Activated CD8-positive, alpha-beta memory T cell treated with anti-CD3 and anti-CD28 coated beads, Interleukin-2, amount 50 U/mL, for 24 hours (primary cell): ENCODE measurements around the gene GALNT18.

Experiments used
- DNase-seq: peaks from one replicate; pipeline ENCODE4 v3.0.0-alpha.2; 2020; ENCODE audit errors: extremely low read depth

GALNT18 gene

DNA sequence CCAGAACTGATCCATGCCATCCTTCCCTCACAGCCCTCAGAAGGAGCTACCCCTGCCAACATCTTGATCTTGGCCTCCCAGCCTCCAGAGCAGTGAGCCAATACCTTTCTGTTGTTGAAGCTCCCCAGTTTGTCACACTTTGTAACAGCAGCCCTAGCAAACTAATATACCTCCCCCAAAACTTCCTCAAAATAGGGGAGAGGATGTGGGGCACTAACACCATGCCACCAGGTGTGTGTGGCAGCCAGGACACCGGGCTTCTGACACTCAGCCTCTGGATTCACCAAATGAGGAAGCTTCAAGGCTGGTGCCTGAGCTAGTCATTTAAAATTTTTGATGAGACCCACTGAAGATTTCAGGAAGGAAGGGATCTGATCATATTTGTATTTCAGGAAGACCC is 353.7 kb downstream of the GALNT18 start:
- no peak for DNase-seq

DNA sequence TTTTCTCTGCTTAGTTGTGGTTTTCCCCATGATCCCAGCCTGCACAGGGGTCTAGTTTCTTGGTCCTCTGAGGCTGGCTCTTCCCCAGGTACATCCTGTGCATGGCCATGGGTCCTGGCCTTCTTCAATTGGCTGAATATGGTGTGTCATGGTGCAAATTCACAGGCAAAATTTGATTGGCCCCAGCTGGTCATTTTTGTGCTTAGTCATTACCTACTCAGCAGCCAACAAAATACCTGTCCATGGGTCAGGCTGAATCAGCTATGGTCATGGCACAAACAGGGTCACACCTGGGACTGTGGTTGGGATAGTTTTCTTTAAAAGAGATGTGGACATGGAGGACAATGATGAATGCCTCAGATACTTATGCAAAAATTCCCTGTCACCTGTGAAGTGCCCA is 354.5 kb downstream of the GALNT18 start:
- no peak for DNase-seq

DNA sequence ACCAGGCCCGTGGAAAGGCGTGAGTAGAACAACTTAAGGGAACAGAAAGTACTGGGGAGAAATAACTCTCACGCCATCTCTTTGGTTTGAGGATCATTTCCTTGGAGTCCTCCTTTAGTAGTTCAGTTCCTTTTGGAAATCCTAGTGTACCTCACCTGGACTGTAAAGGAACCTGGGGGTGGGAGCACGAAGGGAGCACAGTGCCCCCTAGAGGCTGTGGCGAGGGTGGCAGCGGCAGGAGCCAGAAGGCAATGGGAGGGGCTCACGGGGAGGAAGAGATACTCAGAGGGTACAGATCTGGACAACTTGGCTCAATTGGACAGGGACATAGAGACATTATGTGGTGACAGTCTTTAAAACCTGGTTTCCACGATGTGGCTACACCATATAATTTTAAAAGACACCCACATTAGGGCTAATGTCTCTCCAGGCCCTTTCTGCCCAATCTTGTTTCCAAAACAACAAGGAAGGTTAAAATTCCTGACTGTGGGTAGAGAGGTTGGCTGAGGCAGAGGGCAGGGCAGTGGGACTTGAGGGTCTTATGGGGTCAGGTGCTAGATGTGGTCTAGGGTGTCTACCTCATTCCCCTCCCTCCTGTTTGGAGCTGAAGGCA is 355.7 kb downstream of the GALNT18 start:
- no peak for DNase-seq

DNA sequence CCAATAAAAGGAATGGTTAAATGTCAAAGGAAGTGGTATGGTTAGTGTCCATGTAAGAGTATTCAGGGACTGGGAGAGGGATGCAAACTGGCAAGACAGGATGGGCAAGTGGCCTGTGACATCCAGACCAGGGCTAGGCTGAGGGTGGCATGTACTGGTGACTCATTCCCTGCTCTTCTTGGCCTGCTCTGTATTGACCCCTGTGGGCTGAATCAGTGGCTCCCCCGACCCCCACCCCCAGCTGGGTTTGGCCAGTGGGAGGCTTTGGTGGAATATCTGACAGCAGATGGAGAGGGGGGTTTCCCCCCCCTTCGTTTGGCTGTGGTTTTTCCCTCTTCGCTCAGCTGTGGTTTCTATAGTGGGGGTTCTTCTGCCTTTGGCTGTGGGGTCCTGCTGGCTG is 356.5 kb downstream of the GALNT18 start:
- DNase-seq = no peak

DNA sequence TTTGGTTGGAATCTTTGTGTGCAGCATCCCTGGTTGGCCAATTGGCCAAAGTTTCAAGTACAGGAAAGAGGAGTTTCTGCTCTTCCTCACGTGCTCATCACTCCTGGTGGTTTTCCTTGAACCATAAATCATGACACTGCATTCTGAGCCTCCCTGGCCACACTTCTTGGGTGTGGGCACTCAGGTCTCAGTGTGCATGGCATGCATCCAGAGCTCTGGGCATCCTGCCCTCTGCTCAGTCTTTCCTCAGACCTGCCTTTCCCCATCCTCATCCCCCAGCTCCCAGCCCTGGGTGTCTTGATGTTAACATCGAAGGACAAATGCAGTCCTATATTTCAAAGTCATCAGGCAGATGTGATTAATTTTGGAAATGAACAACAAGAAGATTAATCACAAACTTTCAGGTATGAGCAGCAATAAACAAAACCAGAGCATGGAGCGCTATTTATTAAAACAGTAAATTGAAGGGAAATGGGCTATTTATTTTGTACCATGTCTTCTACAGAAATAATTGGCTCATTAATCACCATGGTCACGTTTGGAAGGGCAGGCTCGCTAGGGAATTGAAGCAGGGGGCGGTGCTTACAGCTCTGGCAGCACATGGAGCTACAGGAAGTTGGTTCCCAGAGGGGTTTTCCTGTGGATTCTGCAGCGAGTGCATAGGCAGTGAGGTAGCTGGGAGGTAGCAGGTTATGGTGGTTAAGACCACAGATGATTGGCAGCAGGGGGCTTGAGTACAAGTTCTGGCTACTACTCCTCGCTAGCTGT is 358.4 kb downstream of the GALNT18 start:
- no peak for DNase-seq

DNA sequence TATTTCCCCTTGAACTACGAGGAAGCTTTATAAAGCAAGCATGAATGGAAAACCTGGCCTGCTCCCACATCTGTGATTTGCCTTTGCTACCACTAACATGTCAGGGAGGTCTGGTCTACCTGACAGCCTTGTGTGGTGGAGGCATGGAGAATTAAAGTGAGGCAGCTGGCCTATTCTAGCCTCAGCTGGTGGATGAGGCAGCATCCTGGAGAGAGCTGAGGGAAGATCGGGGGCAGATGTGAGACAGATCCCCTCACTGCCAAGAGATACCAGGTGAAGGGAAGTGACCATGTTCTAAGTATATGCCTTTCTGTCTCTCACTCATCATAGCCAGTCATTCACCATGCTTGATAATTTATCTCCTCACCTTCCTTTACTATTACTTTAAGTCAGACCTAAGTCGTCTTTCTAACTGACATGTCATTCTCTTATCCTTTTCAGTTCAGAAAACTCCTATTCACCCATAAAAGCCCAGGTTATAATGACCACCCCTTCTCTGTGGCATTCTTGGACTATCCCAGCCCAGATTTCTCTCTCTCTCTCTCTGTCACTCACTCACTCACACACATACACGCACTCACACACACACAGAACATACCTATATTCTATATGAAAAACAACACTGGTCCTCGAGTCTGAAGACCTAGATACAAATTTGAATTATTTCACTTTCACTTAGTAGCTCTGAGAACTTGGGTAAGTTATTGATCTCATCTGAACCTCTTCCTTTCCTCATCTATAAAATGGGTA is 359.5 kb downstream of the GALNT18 start:
- no peak for DNase-seq

DNA sequence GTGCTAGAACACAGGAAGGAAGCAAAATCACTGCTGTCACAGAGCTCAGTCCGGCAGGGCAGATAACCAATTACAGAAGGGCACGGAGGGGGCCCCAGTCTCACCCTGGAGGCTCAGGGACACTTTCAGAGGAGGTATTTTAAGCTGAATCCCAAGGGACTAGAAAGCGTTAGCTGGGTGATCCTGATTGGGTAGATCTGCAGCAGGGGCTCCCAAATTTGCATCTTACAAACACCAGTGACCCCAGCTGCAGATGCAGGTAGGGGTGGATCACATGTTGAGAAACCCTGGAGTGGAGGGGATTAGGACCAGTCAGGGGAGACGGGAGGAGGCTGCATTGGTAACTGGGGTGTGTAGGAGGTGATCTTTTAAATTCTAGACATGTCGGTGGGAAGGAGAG is 360.2 kb downstream of the GALNT18 start:
- DNase-seq = no peak

DNA sequence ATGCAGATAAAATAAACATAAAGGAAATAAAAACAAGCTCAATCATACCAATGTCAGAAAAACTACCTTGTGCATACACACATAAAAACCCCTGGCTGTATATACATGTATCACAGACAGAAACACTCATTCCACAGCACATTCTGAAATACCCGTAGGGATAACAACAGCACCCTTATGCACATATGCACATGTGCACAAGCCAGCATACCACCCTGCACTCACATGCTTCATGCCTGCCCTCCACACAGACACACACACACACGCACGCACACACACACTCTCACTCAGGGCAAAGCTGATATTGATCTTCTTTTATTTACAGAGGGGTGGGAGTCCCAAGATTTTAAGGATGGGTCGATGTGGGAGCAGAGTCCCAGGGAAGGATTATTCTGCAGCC is 360.9 kb downstream of the GALNT18 start:
- DNase-seq = no peak

DNA sequence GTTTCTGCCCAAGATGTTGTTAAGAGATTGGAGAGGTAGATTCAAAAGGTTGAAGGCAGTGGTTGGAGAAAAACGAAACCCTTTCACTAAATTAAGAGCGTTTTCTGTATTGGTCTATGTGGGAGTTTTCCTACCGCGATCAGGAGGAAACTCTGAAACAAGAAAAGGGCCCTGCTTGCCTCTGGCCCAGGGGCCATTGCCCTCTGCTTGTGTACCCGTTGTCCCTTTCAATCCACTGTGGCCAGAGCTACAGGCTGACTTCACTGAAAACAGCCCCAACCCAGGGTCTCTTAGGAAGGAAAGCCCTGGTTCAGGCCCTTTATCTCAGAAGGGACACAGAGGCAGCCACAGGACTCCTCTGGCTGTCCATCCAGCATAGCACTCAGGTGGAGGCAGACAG is 367.8 kb downstream of the GALNT18 start:
- DNase-seq = no peak

DNA sequence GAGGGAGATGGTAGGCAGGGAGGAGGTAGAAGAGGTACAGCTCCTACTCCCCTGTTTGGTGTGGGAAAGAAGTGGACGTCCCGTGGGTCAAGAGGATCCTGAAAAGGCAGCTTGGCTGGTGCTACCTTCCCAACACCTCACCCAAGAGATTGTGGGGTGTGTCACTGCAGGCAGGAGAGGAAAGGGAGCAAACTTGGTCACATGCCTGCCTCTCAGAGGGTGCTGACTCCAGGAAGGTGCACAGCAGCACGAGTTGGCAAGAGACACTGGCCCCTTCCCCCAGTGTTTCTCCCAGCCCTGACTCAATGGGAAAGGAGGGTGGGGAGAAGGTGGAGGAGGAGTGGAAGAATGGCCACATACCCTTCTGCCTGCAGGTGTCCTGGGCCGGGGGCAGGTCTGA is 368.3 kb downstream of the GALNT18 start:
- DNase-seq = no peak

DNA sequence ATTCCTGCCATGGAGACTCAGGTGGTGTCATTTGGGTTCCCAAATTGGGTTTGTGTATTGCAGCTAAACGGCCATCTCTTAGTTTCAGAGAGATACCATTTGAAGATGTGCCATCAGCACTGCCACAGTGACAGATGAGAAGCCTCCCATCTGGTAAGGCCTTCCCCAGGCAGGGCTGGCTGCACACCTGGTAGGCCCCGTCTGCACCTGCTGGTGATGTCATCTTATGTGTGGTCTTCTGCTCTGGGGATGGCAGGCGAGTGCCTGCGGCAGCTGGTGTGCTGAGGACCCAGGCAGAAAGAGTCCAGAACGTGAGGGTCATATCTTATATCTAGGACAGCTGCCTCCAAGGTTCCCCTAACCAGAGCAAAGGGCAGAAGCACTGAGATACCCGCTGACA is 369.4 kb downstream of the GALNT18 start:
- DNase-seq = no peak

DNA sequence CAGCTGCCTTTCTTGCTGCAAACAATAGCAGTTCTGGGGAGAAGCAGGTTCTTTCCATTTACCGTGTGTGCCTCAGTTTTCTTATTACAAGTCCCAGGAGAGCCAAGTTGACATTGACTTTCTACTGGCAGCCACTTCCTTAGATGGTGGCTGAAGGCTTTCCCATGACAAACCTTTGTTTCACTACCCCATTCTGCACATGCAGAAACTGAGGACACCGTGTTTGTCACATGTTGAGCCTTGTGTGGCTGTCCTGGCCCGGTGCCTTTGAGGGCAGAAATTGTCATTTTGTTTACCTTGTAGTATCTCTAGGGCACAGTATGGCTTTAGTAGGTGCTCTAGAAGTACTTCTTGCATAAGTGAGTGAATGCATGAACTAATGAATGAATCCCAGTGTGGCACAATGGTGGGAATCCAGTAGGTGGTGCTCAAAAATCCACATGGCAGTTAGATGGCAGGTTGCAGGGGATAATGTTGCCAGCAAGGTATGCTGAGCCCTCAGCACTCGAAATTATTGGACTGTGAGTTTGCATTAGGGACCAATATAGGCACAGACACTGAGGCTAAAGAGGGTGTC is 370.3 kb downstream of the GALNT18 start:
- no peak for DNase-seq

DNA sequence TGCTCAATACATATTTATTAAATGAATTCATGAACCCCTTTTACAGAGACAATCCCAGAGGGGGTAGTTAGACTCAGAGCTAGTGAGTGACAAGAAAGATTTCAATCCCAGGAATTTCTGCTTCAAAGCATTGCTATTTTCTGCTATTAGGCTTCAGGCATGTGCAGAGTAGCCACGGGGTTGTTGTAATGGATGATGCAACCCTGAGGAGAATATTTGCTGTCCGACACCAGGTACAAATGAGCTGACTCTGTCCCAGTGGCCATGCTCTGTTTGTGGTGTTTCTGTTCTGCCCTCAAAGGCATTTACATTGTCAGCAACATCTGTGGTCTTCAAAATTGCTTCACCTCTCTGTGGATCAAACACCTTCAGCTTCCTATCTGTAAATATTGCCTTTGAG is 371.3 kb downstream of the GALNT18 start:
- DNase-seq = no peak

DNA sequence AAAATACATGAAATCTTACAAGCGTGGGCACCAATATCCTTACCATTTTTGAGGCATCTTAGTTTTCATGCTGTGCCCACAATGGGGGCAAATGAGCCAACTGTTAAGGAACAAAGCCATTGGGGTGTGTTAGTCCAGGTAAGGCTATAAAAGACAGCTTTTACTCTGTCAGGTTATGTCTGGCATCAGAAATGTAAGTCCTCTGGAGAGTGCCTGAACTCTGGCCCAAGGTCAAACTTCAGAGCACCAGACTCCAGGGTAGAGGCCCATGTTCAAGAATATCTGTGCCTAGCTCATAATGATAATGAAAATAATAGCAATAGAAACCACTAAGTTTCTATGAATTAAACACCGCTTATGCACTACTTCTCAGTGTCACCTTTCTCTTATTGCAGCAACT is 374.2 kb downstream of the GALNT18 start:
- DNase-seq = no peak

DNA sequence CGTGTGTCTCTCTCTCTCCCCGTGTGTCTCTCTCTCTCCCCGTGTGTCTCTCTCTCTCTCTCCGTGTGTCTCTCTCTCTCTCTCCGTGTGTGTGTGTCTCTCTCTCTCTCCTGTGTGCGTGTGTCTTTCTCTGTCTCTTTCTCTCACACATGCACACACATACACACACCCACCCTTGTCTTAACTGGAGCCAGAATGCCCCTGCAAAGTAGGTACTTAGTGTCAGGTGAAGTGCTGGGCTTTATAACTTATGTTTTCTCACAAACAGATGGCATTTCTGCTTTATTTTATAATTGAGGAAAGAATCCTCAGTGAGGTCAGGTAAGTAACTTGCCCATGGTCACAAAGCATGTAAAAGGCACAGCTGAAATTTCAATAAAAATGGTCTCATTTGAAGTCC is 374.7 kb downstream of the GALNT18 start:
- DNase-seq = no peak

DNA sequence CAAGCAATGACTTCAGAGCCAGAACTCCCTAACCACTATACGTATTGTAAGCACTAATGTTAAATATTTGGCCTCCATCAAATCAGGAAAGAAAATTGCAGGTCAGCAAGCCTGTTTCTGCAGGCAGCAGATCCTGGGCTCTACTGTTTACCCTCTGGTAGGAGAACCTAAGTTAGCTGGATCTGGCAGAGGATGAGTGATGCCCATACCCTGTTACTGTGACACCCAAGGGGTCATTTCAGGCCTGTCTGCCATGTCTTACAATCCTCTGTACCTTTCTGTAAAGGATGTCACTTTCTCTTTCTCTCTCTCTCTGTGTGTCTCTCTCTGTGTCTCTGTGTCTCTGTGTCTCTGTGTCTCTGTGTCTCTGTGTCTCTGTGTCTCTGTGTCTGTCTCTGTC is 375.6 kb downstream of the GALNT18 start:
- no peak for DNase-seq

DNA sequence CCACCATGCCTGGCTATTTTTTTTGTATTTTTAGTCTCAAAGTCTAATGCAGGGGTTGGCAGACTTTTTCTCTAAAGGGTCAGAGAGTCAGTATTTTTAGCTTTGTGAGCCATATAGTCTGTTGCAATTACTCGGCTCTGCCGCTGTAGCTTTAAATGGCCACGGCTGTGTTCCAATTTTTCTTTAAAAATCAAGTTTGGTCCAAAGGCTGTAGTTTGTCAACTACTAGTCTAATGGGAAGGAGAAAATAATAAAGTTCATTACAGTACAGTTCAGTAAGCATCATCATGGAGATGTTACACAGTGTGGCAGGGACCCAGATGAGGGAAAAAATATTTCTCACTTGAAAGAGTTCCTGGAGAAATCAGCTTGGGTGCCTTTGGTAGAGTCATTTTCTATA is 376.4 kb downstream of the GALNT18 start:
- no peak for DNase-seq

DNA sequence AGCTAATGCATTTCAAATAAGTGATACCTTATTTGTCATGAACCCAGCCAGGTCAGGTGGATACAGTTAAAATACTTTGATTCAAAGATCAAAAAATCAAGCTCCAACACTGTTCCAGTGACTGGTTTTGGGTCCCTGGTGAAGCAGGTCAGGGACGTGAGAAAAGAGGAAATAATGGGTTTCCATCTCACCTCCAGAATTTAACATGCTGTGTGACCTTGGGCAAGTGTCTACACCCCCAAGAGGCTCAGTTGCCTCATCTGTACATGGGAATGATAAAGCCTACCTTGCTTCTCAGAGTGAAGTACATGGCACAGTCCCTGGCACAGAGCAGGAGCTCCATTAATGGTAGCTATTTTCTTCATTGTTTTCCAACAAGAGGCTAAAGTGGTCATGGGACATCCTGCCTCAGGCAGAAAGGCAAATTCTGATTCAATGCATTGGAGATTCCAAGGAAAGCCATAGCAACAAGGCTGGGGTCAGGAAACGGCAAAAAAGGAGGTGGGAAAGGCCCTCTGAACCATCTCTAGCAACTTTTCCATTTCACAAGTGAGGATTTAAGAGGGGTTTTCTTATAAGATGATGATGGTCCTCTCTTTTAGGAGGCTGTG is 377.2 kb downstream of the GALNT18 start:
- DNase-seq = no peak

DNA sequence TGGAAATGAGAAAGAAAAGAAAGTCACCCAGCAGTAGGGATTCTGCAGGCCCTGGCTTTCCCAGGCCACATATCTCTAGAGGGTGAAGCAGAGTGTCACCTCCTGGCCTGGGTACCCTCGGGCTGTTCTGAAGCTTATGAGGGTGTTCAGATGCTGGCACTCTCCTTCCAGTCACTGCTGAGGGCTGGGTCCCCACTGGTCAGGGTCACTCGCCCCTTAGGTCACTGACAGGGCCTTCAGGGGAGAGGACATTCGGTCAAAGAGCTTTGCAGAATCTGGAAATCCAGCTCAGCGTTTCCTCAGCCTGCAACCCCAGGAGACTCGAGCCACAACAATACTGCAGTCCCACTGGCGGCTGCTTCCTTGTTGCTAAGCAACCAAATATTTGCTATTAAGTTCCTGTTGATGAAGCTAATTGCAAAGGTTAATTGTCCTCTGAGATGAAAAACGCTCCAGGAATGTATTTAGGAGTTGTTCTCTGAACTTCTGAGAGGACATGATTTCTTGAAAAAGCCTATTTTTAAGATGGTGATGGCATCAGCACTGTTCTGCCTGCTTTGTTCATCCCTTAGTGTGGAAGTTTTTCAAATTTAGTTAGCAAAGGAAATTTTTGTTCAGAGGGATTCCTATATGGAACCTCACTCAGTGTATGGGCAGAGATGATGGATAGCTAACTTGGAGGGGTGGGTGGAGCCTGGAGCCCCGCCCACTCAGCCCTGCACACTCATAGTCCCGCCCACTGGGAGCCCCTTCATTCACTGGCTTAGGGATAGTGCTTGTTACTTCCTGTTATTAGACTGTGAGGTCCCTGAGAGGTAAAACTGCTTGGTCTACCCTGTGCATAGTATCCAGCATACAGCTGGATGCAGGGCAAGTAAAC is 378.0 kb downstream of the GALNT18 start:
- no peak for DNase-seq

DNA sequence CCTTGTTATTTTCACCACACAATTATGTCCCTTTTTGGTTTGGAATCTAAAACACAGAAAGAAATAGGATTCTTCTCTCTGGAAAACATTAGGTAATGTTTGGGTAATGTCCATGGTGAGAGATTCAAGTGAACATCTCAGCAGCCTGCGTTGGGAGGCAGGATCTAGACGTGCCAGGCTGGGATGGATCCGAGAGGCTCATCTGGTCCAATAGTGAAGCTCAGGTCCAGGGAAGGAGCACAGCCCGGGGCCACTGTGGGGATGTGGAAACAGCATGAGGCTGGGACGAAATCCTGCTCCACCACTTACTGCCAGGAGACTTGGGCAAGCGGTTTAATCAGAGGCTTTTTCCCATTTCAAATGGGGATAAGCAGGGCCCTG is 378.6 kb downstream of the GALNT18 start:
- DNase-seq = no peak

DNA sequence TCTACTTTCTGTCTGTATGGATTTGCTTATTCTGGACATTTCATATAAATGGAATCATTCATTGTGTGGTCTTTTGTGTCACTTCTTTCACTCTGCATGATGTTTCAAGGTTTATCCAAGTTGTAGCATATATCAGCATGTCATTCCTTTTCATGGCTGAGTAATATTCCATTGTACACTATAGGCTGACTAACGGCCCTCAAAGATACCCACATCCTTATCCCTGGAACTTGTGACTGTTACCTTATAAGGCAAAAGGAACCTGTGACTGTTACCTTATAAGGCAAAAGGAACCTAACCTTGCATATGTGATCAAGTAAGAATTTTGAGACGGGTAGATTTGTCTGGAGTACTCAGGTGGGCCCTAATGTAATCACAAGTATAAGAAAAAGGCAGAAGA is 380.5 kb downstream of the GALNT18 start:
- no peak for DNase-seq
